Measurements from ENCODE around the gene ELAPOR2.

DNA sequence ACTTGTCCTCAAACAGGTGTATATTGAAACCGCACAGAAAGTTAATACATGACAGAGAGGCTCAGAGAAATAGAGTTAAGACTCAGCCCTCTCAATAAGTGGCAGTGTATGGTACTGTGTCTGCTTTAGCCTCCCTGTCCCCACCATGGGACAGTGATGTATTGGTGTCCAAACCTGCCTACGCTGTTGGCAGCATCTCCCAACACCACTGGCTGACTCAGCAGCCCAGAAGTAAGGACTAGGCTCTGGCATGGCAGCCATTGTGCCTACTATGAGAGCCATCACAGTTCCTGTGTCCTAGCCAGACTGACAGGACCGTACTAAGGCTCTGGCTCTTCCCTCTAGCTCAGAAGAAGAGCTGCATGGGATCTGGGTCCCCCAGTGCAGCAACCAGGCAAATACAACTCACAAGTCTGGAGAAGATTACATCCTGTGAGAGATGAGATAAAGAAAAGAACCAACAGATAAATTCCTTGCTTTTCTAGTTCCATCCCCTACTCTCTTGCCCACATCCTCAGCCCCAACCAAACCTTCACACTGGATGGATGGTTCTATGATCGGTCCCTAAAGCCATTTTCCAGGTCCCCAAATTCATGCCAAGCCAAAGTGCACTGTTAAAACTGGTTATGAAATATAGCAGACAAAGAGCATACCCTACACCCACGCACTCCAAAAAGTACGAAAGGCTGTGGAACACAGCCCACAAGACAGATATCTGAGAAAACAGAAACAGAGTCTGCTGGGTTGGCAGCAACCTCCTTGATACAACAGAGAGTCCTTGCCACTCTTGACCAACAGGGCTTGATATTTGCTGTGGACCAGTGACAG is 48.7 kb upstream of the ELAPOR2 start:
- TF ChIP-seq RAD21 (IDR thresholded peaks at IDR 0.05; ENCODE audit: low read length) (no peak), CTCF (IDR thresholded peaks at IDR 0.05) (no peak), NFIC (IDR thresholded peaks at IDR 0.05; ENCODE audit: borderline replicate concordance) (no peak), EZH2phosphoT487 (IDR thresholded peaks at IDR 0.05; ENCODE audit: borderline replicate concordance, low read depth) (no peak), EP300 (IDR thresholded peaks at IDR 0.05; ENCODE audit: borderline replicate concordance in 1 of 2, low read depth in 1 of 2, low read length in 1 of 2) (no peak), TAF1 (IDR thresholded peaks at IDR 0.05; ENCODE audit: borderline replicate concordance, low read depth, low read length) (no peak), NRF1 (IDR thresholded peaks at IDR 0.05; ENCODE audit: low read depth, low read length) (no peak), USF2 (IDR thresholded peaks at IDR 0.05; ENCODE audit: borderline replicate concordance, low read depth, low read length) (no peak), RFX5 (IDR thresholded peaks at IDR 0.05; ENCODE audit: low read length) (no peak), MAX (IDR thresholded peaks at IDR 0.05; ENCODE audit: low read depth) (no peak)

All from SK-N-SH (cell line).